BLaER1 treated with 17β-estradiol and CSF1 and Interleukin-3, amounts not matched to agents 10 nM and 100 nM (cell line): ENCODE data around the gene ZNF791.

ENCODE experiments used
- H3K27ac ChIP-seq, 11 experiments: shearing (Covaris generic); formaldehyde crosslinking; 2 replicates each; pipeline ENCODE4 v1.8.1; 2022
- H3K27me3 ChIP-seq, 11 experiments: shearing (Covaris generic); formaldehyde crosslinking; 2 replicates each; pipeline ENCODE4 v1.8.1; 2022
- H3K36me3 ChIP-seq, 11 experiments: shearing (Covaris generic); formaldehyde crosslinking; 2 replicates each; pipeline ENCODE4 v1.8.1; 2022
- H3K4me1 ChIP-seq, 10 experiments: shearing (Covaris generic); formaldehyde crosslinking; 2 replicates each; pipeline ENCODE4 v1.8.1; 2022
- H3K4me2 ChIP-seq, 11 experiments: shearing (Covaris generic); formaldehyde crosslinking; 2 replicates each; pipeline ENCODE4 v1.8.1; 2022
- H3K4me3 ChIP-seq, 10 experiments: shearing (Covaris generic); formaldehyde crosslinking; 2 replicates each; pipeline ENCODE4 v1.8.1; 2022
- H3K9ac ChIP-seq, 11 experiments: shearing (Covaris generic); formaldehyde crosslinking; 2 replicates each; pipeline ENCODE4 v1.8.1; 2022
- H3K9me3 ChIP-seq, 11 experiments: shearing (Covaris generic); formaldehyde crosslinking; replicated peaks in 1 of 11; 2 replicates each; pipeline ENCODE4 v1.8.1; 2022
- H4K20me1 ChIP-seq, 11 experiments: shearing (Covaris generic); formaldehyde crosslinking; 2 replicates each; pipeline ENCODE4 v1.8.1; 2022
- Cebpa-rat ChIP-seq, 11 experiments: shearing (Covaris generic); IDR thresholded peaks; 2 replicates each; pipeline ENCODE4 v1.8.1; 2022

The ZNF791 gene

GRCh38 chr19:12657966-12658365 lies 47.2 kb downstream of the ZNF791 start:
- Histone ChIP-seq H3K27ac (no peak overlapping the region), H3K4me2 (no peak overlapping the region), H3K9ac (no peak overlapping the region), H3K4me1 (no peaks in the 10 kb centered on the region), H3K4me3 (no peak overlapping the region), H3K27me3 (no peaks in the 10 kb centered on the region), H3K36me3 (peaks cover 92 to 100% (median 99%) of the 10 kb centered on the region in 11 experiments), H4K20me1 (peaks cover 0 to 40% (median 0%) of the 10 kb centered on the region in 11 experiments; a peak in 7 of 22 replicates), H3K9me3 (peaks cover 0 to 4% (median 0%) of the 10 kb centered on the region in 11 experiments; a peak in 2 of 22 replicates)
- no peak for TF ChIP-seq Cebpa-rat (IDR thresholded peaks at IDR 0.05)

GRCh38 chr19:12660980-12661379 lies 50.3 kb downstream of the ZNF791 start:
- Histone ChIP-seq H3K4me2 (no peak overlapping the region), H4K20me1 (peaks cover 0 to 27% (median 0%) of the 10 kb centered on the region in 11 experiments; a peak in 8 of 22 replicates), H3K27ac (no peak overlapping the region), H3K4me1 (peaks cover 18 to 24% (median 19%) of the 10 kb centered on the region in 10 experiments), H3K9ac (no peak overlapping the region), H3K4me3 (no peak overlapping the region), H3K27me3 (no peaks in the 10 kb centered on the region), H3K9me3 (peaks cover 0 to 4% (median 0%) of the 10 kb centered on the region in 11 experiments; a peak in 2 of 22 replicates), H3K36me3 (peaks cover 88 to 90% (median 90%) of the 10 kb centered on the region in 11 experiments)
- TF ChIP-seq Cebpa-rat (IDR thresholded peaks at IDR 0.05), result no peak

- Histone ChIP-seq H3K27me3 (no peaks in the 10 kb centered on the region), H3K9ac (peak overlapping the region; percentile 22 to 95 (median 58); a peak in 16 of 22 replicates), H3K4me2 (peak overlapping the region; percentile 96 to 100 (median 99)), H3K9me3 (no peaks in the 10 kb centered on the region), H4K20me1 (peaks cover 0 to 16% (median 0%) of the 10 kb centered on the region in 11 experiments; a peak in 8 of 22 replicates), H3K36me3 (peaks cover 53 to 64% (median 61%) of the 10 kb centered on the region in 11 experiments), H3K27ac (peak overlapping the region; percentile 25 to 99 (median 81); a peak in 21 of 22 replicates), H3K4me3 (peak overlapping the region in 4 of 10 experiments; percentile 9 to 86 (median 56); a peak in 4 of 20 replicates), H3K4me1 (peaks cover 39 to 44% (median 41%) of the 10 kb centered on the region in 10 experiments)
- no peak for TF ChIP-seq Cebpa-rat (IDR thresholded peaks at IDR 0.05)
Measured at GRCh38 chr19:12664406-12665280, 53.9 kb downstream of the ZNF791 start.

- H3K9ac ChIP-seq, result peak overlapping the region; percentile 84 to 99 (median 95); a peak in 21 of 22 replicates
- TF ChIP-seq Cebpa-rat (IDR thresholded peaks at IDR 0.05), result no peak
- H3K4me2 ChIP-seq, result peak overlapping the region; percentile 96 to 100 (median 99)
- peaks cover 41 to 47% (median 45%) of the 10 kb centered on the region in 10 experiments for H3K4me1 ChIP-seq
- H4K20me1 ChIP-seq, result peaks cover 0 to 19% (median 2%) of the 10 kb centered on the region in 11 experiments; a peak in 8 of 22 replicates
- no peaks in the 10 kb centered on the region for H3K9me3 ChIP-seq
- no peaks in the 10 kb centered on the region for H3K27me3 ChIP-seq
- H3K4me3 ChIP-seq, result peak overlapping the region; percentile 75 to 96 (median 88)
- H3K36me3 ChIP-seq, result peaks cover 47 to 59% (median 55%) of the 10 kb centered on the region in 11 experiments
- peak overlapping the region; percentile 50 to 99 (median 82); a peak in 21 of 22 replicates for H3K27ac ChIP-seq
Measured at GRCh38 chr19:12665281-12665573, 54.5 kb downstream of the ZNF791 start.

GRCh38 chr19:12665671-12666264 lies 55.0 kb downstream of the ZNF791 start:
- Histone ChIP-seq H3K9me3 (no peaks in the 10 kb centered on the region), H3K9ac (peak overlapping the region; percentile 84 to 99 (median 95)), H3K4me1 (peaks cover 47 to 52% (median 50%) of the 10 kb centered on the region in 10 experiments), H3K27ac (peak overlapping the region; percentile 50 to 99 (median 82)), H3K36me3 (peaks cover 42 to 59% (median 53%) of the 10 kb centered on the region in 11 experiments), H3K4me2 (peak overlapping the region; percentile 96 to 100 (median 99)), H3K27me3 (no peaks in the 10 kb centered on the region), H3K4me3 (peak overlapping the region; percentile 75 to 96 (median 88)), H4K20me1 (peaks cover 0 to 25% (median 7%) of the 10 kb centered on the region in 11 experiments; a peak in 9 of 22 replicates)
- TF ChIP-seq Cebpa-rat (IDR thresholded peaks at IDR 0.05), result no peak

GRCh38 chr19:12666265-12667048 lies 55.7 kb downstream of the ZNF791 start, which contains the start of the genes MAN2B1 and WDR83:
Gene MAN2B1 (minus strand): TSS chr19:12666742. CDS start chr19:12666701, 41 bp downstream.
Gene WDR83 (plus strand): TSS chr19:12666807. CDS start chr19:12669791, 2,984 bp downstream.
- Histone ChIP-seq H3K9me3 (no peaks in the 10 kb centered on the region), H3K27me3 (no peaks in the 10 kb centered on the region), H3K36me3 (peaks cover 35 to 59% (median 49%) of the 10 kb centered on the region in 11 experiments), H3K4me2 (peak within 1 kb of the TSS; percentile 96 to 100 (median 99)), H3K4me3 (peak within 1 kb of the TSS; percentile 75 to 96 (median 88)), H3K27ac (peak within 1 kb of the TSS; percentile 50 to 99 (median 82)), H3K9ac (peak within 1 kb of the TSS; percentile 84 to 99 (median 95)), H3K4me1 (peaks cover 49 to 55% (median 52%) of the 10 kb centered on the region in 10 experiments), H4K20me1 (peaks cover 0 to 26% (median 3%) of the 10 kb centered on the region in 11 experiments; a peak in 7 of 22 replicates)
- TF ChIP-seq Cebpa-rat (IDR thresholded peaks at IDR 0.05), result no peak

- Histone ChIP-seq H3K9me3 (no peaks in the 10 kb centered on the region), H3K4me2 (peak overlapping the region; percentile 96 to 100 (median 99)), H4K20me1 (peaks cover 6 to 38% (median 7%) of the 10 kb centered on the region in 11 experiments; a peak in 14 of 22 replicates), H3K36me3 (peaks cover 27 to 58% (median 46%) of the 10 kb centered on the region in 11 experiments), H3K9ac (peak overlapping the region; percentile 87 to 99 (median 95); a peak in 21 of 22 replicates), H3K27ac (peak overlapping the region in 2 of 11 experiments; percentile 98 to 99; a peak in 3 of 22 replicates), H3K27me3 (no peaks in the 10 kb centered on the region), H3K4me1 (peaks cover 49 to 56% (median 52%) of the 10 kb centered on the region in 10 experiments), H3K4me3 (peak overlapping the region; percentile 75 to 98 (median 92))
- no peak for TF ChIP-seq Cebpa-rat (IDR thresholded peaks at IDR 0.05)
Measured at GRCh38 chr19:12667731-12668302, 57.1 kb downstream of the ZNF791 start.
